GM21717 (cell line): Measurements from ENCODE around the gene PRKN.

Source experiments
- ATAC-seq: cut with Tn5 transposase; IDR thresholded peaks from one replicate; pipeline ENCODE4 v1.9.1; 2021; ENCODE audit warnings: mild to moderate bottlenecking, moderate library complexity; ENCODE audit not compliant: unreplicated experiment

PRKN gene

DNA sequence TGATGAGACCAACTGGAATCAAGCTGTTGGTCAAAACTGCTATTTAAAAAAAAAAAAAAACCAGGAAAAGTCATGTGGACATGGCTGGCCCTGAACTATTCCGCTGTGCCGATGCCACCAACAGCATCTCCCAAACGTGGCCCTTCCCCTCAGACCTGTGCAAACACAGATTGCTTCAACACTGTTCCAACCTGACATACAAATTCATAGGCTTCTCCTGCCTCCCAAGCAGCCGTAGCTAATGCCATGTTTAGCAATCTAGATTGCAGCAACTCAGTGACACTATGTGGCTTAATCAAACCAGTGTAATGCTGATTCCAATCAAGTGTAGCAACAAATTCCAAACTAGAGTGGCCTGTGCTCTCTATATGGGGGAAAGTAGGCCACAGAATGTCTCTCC lies 16.2 kb downstream of the PRKN start:
- no peak for ATAC-seq

DNA sequence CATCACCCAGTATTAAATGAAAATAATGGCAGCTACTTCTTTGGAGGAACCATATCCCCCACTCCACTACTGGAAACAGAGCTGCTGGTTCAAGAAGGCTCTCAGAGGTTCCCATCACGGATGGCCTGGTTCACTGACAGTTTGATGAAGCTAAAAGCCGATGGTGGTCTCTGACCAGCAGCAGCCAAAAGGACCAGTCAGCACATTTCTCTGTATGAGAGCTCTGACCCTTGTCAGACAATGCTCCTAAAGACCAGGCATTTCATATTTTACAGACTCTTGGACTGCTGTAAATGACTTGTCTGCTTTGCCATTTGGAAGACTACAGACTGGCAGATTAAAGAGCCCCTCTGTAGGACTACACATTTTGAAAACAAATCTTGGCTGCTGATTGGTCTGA lies 16.6 kb downstream of the PRKN start:
- ATAC-seq, result no peak

DNA sequence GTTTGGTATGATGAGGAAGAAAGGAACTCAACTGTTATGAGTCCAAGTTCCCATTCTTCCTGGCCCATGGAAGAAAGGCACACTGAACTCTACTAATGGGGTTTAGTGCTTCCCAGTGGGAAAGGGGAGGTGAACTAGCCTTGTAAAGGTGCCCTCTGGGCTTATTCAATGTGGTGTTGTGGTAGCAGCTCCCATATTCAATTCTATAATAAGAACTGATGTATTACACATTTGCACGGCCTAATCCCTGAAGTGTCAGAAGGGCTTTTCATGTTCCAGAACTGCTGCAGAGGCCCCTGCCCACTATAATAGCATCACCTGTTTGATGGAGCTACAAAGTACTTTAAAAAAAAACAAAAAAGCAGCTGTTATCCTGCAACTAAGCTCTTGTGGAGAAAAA lies 17.1 kb downstream of the PRKN start:
- no peak for ATAC-seq

DNA sequence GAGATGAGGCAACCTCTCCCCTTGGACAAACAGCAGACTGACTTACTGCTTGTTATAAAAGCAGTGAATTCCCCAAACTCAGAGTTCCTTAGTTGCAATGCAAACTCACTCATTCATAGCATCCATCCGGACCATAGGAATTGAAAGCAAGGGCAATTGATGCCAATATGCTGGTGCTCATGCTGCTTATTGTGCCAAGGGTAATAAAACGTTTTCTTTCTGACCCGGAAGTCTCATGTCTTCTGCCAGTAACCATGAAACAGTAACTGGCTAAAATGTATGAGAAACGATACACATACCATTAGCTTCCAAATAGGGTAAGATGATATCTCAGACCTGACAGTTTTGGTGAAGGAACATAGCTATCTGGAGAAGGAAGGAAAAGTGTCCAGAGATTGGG lies 18.1 kb downstream of the PRKN start:
- ATAC-seq, result no peak

DNA sequence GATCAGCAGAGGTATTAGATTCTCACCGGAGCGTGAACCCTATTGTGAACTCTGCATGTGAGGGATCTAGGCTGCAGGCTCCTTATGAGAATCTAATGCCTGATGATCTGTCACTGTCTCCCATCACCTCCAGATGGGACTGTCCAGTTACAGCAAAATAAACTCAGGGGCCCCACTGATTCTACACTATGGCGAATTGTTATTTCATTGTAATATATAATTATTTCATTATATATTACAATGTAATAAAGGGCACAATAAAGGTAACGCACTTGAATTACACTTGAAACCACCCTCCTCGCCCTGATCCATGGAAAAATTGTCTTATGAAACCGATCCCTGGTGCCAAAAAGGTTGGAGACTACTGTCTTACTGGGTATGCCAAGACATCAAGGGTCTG lies 18.6 kb downstream of the PRKN start:
- no peak for ATAC-seq

DNA sequence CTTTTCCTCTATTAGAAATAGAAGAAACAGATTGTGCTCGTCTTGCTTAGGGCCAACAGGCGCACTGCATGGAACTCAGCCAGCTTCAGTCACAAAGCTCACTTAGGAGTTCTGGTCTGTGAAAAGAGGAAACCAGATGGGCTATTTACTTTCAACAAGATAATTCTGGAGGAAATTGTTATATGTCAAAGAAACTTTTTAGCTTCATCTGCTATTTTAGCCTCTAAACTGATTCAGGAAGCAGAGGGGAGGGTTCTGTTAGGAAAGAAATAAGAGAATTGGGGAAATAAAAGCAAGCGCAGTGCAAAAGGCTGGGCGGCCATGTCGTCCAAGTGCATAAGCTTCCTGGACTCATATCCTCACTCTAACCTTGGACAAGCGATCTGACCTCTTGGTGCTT lies 21.3 kb downstream of the PRKN start:
- ATAC-seq, result no peak

DNA sequence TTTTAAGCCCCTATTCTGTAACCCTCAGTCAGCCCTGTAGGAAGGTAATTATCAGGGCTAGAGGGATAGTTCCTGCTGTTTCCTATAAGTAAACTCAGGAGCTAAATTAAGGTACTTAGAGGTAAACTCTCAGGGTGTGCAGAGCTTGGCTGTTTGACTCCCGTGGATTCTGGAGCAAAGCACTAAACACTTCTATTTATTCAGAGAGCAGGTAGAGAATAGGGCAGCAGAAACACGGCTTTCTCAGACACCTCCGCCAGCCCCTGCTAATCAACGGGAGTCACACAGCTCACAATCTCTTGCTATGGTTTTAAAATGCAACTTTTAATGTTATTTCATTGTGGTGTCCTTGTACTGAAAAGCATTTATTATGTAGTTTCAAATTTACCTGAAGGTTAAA lies 21.8 kb downstream of the PRKN start:
- no peak for ATAC-seq

DNA sequence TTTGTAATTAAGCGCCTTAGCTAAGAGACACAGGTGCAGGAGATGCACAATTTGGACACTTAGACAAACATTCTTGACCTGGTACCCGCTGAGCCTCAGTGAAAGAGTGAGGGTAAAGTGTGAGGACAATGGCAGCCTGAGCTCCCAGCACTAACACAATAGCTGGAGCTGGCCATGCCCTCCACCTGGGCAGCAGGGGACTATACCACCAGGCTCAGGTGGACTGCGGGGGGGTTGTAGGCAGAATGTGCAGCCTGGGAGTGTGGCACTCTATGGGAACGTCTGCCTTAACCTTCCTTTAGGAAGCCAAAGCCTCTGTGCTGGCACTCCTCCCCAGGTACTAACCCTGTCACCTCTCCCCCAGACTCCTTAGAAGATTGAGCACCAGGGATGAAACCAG lies 23.6 kb downstream of the PRKN start:
- ATAC-seq, result no peak

DNA sequence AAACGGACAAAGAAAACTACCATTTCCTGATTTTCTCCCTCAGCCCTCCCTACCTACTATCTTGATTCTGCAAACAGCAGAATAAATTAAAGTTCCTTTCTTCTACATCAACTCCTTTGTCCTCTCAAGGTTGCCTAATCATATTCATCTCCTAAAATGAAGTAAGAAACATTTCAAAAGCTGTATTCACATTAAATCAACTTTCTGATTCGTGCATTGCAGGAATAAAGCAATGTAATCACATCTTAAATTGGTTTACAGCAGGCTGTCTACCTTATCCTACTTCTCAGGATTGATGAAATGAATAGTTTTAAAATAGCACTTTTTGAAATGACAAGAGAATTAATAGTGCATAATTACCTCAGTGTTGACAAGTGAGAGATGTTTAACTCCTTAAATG lies 25.1 kb downstream of the PRKN start:
- ATAC-seq, result no peak

DNA sequence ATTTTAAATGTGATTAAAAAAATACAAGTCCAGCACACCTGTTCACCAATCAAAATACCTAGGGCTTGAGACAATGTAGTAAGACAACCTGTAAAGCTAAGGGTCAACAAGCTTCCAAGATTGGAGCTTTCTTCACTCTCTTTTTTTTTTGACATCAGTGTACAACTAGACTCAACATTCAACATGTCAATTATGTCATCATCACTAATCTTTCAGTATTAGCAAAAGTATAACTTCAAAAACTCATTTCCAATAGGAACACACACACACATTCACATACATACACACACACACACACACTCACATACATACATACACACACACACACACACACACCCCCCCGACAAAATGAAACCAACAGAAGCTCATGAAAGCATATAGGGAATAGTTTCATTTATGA lies 26.0 kb downstream of the PRKN start:
- no peak for ATAC-seq

DNA sequence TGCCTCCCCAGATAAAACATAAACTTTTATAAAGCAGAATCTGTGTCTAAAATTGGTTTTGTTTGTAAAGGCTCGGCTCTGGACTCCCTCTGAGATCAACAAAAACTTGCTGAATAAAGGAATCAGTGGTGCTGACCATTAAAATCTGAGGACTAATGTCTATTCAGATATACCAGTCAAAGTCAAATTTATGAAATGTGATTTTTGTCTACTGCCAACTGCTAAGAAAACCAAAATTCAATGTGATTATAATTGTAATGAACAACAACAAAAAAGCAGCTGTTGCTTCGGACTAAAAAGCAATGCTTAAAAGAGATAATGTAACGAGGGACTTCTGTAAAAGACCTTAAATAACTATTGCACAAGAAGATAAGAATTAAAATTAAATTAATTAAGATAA lies 26.6 kb downstream of the PRKN start:
- no peak for ATAC-seq

DNA sequence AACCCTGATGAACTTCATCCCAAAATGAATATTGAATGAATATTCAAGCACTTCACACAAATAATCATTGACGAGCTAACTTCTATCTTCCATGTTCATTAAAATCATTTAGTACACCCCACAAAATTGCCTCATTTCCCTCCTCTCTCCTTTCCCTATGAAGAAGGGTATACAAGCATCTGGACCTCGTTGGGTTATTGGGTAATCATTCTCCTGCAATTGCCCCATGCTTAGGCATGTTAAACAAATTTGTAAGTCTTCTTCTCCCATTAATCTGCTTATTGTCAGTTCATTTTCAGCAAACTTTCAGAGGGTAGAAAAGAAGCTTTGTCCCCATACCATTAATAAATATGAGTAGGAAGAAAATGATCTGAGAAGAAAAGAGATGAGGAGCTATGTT lies 27.6 kb downstream of the PRKN start:
- no peak for ATAC-seq

DNA sequence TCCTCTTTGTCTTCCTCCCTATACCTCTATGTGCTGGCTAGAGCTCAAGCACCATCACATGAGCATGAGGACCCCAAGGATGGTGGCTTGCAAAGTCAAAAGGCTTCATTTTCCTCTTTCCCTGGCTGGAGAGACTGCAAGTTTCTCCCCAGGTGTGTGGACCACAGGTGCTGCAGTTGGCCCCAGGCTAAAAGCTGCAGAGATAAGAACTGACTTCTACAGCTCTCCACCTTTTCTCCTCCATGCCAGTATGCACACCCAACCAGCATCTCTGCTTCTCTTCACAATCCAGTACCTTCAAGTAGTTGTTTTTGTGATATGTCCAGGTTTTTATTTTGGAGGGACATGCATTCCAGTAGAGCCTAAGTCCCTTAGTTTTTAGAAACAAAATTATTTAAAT lies 29.1 kb downstream of the PRKN start:
- ATAC-seq, result no peak

DNA sequence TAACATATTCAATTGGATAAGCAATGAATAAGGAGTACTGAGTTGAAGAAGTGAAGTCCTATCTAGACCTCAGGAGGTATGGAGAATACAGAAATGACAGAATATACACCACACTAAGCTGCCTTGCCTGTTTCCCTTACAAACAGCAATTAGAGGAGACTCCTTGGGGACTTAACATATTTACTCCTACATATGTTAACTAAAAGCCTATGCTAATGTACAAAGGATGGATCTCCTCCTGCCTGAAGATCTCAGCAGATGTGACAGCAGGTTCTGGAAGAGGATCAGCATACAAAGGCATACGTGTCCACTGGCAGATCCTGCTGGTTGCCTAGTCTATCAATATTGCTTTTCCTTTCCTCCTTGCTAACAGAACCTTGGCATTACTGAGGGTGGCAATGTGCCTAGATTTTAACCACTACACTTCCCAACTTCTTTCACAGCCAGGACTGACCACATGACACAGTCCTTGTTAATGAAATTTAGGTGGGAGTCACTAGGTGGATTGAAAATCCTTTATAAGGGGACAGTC lies 29.6 kb downstream of the PRKN start:
- ATAC-seq, result no peak

DNA sequence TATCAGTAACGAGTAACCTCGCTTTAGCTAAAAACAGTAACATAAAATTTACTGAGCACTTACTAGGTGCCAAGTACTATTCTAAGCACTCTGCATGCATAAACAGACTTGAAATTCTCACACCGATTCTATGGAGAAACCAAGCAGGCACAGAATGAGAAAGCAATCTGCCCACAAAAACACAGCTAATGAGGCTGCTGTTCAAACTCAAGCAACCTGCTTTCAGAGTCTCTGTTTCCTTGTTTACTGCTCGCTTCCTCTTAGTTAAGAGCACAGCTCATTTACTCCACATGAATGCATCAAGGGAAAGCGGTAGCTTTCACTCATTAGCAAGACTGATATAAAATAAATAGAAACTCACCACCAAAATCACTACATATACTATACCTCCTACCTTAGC lies 37.4 kb downstream of the PRKN start:
- ATAC-seq, result no peak

DNA sequence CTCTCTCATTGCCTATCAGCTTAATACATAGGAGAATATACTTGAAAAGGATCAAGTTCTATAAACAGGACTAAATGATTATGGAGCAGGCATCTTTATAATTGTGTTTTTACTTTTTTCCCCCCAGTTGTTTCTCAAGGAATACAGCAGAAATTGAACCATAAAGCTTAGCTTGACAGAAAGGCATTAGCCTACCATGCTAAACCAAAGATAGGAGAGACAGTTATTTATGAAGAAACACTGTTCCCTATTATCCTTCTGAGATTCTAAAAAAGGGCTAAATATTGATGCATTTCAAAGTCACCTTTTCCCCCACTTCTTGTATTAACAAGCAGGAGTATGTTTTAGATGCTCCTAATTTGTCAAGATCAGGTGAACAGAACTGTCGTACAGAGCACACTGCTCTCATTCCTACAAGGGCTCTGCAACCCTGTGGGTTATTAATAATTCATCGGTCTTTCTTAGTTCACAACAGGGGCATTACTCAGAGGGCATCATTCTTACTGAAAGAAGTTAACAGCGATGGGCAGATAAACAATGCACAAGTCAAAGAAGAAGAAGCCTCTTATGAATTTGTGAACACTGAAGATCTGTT lies 38.7 kb downstream of the PRKN start:
- ATAC-seq, result no peak

DNA sequence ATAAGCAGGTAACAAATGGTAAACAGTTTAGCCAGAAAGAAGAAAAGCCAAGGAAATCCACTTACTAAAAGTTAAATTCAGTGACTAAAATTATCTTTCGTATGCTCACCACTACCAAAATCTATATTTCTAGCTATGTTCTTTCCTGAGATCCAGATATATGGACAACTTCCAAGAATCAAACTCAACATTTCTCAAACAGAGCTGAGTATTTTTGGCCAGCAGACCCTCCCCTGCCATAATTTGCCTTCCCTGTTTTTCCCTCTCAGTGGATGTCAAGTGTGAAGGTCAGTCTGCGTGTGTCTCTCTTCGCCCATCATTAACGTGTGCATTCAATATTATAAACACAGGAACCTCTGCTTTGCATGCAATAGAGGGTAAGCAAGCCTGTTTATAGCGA lies 42.0 kb downstream of the PRKN start:
- ATAC-seq, result no peak

DNA sequence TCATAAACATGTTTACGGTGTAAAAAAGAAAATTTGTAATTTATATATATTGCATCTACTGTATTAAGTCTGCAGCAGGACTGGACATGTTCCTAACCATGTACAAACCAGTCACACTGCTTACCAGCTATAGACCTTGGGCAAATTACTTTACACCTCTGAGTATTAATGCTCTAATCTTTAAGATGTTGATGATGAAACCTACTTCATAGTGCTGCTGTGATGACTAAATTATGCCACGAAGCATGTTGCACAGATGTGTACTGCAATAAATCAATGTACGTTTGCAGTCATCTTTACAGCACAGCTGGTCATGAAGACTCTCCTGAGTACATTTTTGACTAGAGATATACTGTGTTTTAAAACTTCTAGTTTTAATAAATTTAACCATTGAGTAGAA lies 42.6 kb downstream of the PRKN start:
- ATAC-seq, result no peak

DNA sequence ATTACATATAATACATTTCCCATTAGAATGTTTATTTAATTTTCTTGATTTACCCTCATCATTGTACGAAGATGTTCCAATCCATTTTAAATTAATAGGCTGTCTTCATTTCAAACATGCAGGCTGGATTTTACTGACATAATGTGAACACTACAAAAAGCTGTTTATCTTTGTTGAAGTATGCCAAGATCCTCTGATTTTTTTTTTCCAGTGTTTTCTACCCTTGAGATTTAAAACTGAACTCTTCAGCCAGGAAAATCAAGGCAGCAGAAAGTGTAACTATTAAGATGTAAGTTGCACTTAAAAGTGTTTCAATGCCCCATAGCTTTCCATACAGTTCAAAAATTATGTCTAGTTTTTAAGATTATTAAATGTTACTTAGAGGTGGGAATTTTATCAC lies 43.5 kb downstream of the PRKN start:
- no peak for ATAC-seq

DNA sequence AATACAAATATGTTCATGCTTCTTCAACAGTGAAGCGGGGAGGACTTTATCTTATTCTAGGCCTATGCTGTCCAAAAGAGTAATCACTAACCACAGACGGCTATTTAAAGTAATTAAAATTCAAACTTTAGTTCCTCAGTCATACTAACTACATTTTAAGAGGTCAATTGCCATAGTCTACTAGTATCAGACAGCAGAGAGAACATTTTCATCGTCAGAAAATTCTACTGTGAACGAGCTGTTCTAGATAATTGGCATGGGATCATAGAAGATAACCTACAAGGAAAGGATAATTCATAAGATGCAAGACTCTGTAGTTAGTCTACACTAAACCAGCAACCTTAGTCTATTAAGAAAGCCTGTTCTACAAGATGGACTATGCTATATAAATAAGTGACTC lies 44.4 kb downstream of the PRKN start:
- no peak for ATAC-seq

DNA sequence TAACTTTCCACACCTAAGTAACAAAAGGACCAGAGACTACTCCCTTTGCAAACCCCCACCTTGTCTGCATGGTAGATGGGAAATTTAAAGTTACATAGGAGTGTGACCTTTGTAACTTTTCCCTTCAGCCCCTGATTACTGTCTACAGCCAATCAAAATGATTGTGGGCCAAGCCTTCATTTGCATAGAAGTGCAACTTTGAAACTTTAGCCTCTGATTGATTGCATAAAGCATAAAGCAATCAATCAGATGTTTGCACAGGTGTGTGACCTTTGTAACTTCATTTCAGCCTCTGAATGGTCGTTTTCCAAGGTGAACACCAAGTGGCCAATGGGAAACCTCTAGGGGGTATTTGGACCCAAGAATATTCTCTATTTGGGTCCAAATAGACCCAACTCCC lies 46.1 kb downstream of the PRKN start:
- no peak for ATAC-seq

DNA sequence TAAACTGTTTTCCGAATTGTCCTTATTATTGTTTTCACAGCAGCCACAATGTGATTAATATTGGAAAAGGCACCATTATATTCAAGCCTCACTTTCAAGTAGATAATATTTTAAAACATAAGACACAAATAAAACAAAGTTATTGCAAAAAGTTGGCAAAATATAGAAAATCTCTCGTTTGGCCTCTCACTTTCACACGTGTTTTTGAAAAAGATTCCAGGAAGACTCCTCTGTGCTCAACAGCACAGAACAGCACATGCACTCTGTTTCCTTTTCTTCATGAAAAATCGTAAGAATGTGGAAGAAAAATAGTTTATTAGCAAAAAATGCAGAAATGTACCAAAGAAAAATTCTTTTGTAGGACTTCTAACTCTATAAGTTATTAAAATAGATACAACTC lies 46.7 kb downstream of the PRKN start:
- ATAC-seq, result no peak

DNA sequence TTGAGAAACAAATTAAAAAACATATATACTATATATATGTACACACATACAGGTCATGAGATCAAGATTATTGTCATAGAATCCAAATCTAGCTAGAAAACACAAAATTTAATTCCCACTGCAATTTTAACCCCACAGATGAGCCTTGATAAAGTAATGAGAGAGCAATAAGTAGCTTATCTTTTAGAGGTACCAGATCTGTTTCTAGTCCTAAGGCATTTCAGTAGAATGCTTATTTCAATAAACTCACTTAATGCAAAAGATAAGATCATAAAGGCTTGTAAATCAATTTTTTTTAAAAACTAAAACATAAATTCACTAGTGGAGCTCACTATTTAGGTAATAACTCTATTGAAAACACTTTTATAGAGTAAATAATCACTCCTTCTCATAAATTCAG lies 47.2 kb downstream of the PRKN start:
- ATAC-seq, result no peak

DNA sequence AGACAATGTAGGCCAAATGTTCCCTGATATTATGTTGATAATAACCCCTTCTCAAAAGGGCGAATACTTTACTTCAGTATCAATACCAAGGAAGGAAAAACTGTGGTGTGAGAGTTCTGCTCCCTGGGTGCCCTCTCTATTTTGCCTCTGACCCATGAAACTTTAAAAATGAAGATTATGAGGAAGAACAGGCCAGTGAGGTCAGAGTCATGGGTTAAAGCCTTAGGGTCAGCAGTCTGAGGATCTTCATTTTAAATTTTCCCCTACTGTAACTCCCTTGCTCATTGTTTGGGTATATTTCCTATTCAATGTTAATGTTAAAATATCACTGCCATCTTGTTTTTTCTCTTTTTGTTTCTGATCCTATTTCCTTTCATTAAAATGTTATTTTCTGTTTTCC lies 47.9 kb downstream of the PRKN start:
- ATAC-seq, result no peak
